SKM-1 treated with dmso at 0.1 percent for 144 hours (cell line): ENCODE data around the gene ALPK1.

ENCODE experiments used
- DNase-seq: peaks from one replicate; lab custom pipeline; 2025; ENCODE audit not compliant: unreplicated experiment; lab: John Stamatoyannopoulos, UW

The ALPK1 gene

GRCh38 chr4:112327965-112328733, 31.0 kb downstream of the ALPK1 start:
- DNase-seq: no peak

DNA sequence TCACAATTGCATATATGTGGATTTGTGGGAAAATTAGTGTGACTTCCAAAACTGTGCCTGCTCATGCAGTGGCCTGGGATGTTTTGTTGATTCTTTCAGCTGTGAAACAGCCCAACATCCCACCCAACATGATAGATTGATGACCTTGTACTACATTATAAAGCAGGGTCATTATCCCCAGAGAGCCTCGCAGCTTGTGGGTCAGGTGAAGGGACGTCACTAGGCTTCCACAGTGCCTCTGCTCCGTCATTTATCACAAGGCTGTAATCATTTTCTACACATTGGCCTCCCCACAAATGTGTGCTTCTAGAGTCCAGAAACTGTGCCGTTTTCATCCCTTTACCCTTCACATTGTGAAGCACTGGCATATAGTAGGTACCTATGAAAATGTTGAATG, 31.6 kb downstream of the ALPK1 start:
- no peak for DNase-seq

GRCh38 chr4:112329672-112330375, 32.7 kb downstream of the ALPK1 start:
- peak; percentile 14 for DNase-seq

DNA sequence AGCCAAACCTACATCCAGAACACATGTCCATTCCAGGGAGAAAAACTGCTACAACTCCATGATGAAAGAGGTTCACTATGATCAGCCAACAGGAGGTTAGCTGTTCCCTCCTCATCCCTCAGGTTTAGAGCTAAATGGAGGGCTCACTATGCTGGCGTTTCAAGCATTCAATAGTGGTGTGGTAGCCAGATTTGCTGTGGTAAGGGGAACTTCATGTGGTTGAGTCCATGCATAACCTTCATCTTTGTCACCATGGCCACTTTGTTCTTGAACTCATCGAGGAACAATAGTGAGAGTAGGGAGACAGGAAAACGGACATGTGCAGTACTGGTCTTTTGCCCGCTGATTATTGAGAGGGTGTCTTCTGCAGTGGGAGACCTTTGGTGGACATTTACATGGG, 33.8 kb downstream of the ALPK1 start:
- no peak for DNase-seq

- DNase-seq: no peak
Observed at GRCh38 chr4:112332398-112332797, 35.2 kb downstream of the ALPK1 start.

- no peak for DNase-seq
Observed at GRCh38 chr4:112340023-112340422, 42.9 kb downstream of the ALPK1 start.

GRCh38 chr4:112341033-112341432, 43.9 kb downstream of the ALPK1 start:
- no peak for DNase-seq

DNA sequence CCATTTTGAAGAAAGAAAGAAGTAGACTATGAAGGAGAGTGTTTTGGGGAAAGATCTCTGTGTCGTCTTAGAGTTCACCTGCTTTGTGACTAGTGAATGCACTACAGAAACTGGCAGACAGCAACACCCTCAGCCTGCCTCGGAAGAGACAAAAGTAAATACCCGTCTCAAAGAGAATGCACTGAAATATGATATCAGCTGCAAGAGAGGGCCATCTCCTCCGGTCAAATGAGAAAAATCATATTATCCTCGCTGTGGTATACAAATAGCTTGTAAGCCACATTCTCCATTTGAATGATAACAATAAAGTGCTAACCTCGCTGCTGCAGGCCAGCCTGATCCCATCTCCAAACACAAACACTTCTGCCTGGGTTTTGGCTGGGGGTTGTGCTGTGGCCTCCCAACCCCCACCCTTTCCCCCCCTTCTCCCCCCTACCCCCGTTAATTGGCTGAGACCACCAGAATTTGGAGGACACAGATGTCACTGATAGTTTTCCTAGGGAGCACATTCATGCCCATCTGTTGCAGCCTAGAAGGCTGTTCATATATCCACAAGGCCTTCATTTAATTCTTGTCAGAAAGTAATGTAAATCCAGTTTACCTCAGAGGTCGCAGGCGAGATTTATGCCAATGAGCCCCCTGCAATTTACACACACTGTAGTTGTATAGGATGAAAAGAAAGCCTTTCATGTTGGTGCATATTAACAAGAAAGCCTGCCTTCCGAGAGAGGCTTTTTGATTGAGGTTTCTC, 46.3 kb downstream of the ALPK1 start:
- DNase-seq: no peak

DNA sequence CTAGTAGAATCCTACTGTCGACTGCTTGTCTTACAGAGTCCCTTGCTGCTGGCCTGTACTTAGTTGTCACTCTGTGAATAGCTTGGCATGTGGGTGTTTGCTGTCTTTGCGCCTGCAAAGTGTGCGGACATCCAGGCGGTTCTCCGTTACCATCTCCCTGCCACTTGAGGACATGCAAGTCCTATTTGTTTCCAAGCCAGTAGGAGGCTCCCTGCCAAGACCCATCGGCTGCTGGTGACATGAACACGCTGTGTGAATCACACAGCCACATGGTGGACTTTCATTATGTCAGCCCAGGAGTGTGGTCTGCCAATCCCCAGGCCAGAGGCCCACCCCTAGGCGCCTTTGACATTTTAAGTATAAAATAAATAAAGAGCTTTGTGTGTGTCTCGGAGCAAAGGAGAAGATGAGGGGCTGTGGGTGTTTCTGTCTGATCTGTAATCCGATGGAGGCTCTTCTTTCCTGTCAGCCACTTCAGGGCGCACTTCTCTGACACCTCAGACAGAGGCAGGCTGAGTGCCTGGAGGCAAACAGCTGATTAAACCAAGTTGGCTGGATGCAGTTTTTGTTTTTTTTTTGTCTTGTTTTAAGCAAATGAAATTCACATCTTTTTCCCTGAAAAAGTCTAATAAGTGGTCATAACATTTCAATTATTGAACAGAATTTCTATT, 51.5 kb downstream of the ALPK1 start:
- no peak for DNase-seq

- no peak for DNase-seq
Observed at GRCh38 chr4:112352736-112353135, 55.6 kb downstream of the ALPK1 start.

- DNase-seq: no peak
Observed at GRCh38 chr4:112355662-112356061, 58.5 kb downstream of the ALPK1 start.

DNA sequence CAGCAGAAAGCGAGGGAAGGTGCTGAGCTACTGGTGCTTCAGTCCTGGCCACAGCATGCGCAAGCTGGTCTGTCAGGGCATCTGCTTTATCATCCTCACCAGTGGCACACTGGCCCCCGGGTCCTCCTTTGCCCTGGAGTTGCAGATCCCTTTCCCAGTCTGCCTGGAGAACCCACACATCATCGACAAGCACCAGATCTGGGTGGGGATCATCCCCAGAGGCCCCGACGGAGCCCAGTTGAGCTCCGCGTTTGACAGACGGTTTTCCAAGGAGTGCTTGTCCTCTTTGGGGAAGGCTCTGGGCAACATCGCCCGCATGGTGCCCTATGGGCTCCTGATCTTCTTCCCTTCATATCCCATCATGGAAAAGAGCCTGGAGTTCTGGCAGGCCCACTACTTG, 60.3 kb downstream of the ALPK1 start:
- DNase-seq: no peak

DNA sequence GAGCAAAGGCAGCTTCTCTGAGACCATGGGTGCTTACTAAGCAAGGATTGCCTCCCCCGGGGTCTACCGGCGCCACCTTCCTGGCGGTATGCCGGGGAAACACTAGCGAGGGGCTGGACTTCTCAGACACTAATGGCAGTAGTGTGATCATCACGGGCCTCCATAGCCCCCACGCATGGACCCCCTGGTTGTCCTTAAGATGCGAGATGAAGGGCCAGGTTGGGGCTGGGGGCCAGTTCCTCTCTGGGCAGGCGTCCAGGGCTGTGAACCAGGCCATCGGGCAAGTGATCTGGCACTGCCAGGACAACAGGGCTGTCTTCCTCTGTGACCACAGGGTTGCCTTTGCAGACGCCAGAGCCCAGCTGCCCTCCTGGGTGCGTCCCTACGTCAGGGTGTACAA, 60.7 kb downstream of the ALPK1 start:
- DNase-seq: no peak

GRCh38 chr4:112358415-112358814, 61.2 kb downstream of the ALPK1 start:
- no peak for DNase-seq

DNA sequence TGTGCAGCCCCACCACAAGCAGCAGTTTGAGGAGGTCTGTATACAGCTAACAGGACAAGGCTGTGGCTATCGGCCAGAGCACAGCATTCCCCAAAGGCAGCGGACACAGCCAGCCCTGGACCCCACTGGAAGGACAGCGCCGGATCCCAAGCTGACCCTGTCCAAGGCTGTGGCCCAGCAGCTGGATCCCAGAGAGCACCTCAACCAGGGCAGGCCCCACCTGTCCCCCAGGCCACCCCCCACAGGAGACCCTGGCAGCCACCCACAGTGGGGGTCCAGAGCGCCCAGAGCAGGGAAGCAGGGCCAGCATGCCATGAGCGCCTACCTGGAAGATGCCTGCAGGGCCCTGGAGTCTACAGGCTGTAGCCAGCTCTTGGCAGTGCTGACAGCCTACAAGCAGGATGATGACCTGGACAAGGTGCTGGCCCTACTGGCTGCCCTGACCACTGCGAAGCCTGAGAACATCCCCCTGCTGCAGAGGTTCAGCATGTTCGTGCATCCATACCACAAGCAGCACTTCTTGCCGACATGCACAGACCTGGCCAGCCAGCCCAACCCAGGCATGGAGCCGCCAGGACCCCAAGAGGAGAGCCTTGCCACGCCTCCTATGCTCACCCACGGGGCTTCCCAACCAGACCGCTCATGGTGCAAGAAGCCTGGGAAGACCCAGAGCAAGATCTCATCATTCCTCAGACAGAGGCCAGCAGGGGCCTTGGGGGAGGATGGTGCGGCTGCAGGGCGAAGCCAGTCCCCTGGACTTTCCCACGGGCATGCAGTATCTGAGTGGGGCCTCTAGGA, 62.0 kb downstream of the ALPK1 start:
- no peak for DNase-seq

GRCh38 chr4:112361181-112361791, 64.1 kb downstream of the ALPK1 start:
- no peak for DNase-seq

- DNase-seq: no peak
Observed at GRCh38 chr4:112370466-112370865, 73.3 kb downstream of the ALPK1 start.

GRCh38 chr4:112371361-112371760, 74.2 kb downstream of the ALPK1 start:
- DNase-seq: no peak

GRCh38 chr4:112374850-112375249, 77.7 kb downstream of the ALPK1 start:
- DNase-seq: no peak

DNA sequence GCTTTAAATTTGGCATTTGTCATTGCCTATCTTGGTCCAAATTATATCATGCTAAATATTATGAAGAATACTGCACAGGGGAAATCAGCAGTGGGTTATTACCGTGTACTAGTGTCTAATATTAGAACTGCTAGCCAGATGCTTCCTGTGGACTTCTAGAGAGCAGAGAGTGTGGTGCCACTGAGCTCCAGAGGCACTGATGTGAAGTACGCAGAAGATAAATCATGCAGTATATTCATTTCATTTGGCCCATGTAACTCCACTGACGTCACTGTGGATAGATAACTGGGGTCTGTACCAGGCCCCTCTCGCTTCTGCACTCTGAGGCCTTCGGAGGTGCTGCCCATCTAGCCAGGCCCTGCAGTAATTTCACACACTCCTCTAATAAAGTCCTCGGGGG, 80.0 kb downstream of the ALPK1 start:
- no peak for DNase-seq
